T-helper 1 cell treated with Interleukin-12 subunit alpha and Interleukin-12 subunit beta and Interleukin-4 antibody, amounts not matched to agents 30 μg/mL and 1 μg/mL, for 36 hours (primary cell): ENCODE data around the gene PDE6B.
A peak's percentile ranks its signal among the peaks of the same experiment; 100 is the strongest.

Experiments
- H3K27ac Mint-ChIP-seq: one replicate; pipeline ENCODE4 v1.8.0; 2021; ENCODE audit warnings: mild to moderate bottlenecking, mixed read lengths
- H3K27me3 Mint-ChIP-seq: one replicate; pipeline ENCODE4 v1.8.0; 2021; ENCODE audit warnings: low read depth, mixed read lengths
- H3K36me3 Mint-ChIP-seq: one replicate; pipeline ENCODE4 v1.8.0; 2021; ENCODE audit warnings: low read depth, mixed read lengths
- H3K4me1 Mint-ChIP-seq: one replicate; pipeline ENCODE4 v1.8.0; 2021; ENCODE audit warnings: low read depth, mixed read lengths
- H3K4me3 Mint-ChIP-seq: one replicate; pipeline ENCODE4 v1.8.0; 2021; ENCODE audit warnings: mild to moderate bottlenecking, moderate library complexity, mixed read lengths
- H3K9me3 Mint-ChIP-seq: one replicate; pipeline ENCODE4 v1.8.0; 2021; ENCODE audit warnings: mixed read lengths

PDE6B gene

GRCh38 chr4:624705-625590, at the start of gene PDE6B:
TSS of gene PDE6B (plus strand) at chr4:625573. CDS start at chr4:625627, 54 bp downstream.
- H3K36me3 Mint-ChIP-seq = no peaks in the 10 kb centered on the region
- no peak within 1 kb of the TSS for H3K27ac Mint-ChIP-seq
- H3K9me3 Mint-ChIP-seq = peaks cover 3% of the 10 kb centered on the region
- no peak within 1 kb of the TSS for H3K4me3 Mint-ChIP-seq
- no peaks in the 10 kb centered on the region for H3K4me1 Mint-ChIP-seq
- no peaks in the 10 kb centered on the region for H3K27me3 Mint-ChIP-seq

DNA sequence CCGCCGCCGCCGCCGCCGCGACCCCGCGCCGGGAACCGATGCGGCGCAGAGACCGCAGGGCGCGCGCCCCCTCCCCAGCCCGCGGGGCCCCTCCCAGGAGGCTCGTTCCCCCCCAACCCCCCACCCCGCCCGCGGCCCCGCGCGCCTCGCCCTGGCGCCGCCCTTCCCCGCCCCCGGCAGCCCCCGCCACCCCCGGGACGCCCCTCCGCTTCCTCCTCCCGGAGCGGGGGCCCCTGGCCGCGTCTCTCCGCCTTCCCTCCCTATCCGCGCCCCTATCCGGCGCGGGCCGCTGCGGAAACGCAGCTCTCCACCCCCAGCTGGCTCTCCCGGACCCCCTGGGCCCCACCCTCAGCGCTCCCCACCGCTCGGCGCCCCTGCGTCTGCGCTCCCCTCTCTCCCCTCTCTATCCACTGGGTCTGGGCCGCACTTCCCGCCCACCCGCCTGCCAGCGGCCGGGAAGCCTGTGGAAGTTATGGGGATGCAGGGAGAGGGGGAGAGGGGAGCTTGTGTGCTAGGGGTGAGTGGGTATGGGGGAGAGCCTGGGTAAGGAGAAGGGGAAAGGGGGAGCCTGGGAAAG, 49.0 kb upstream of the PDE6B start, which contains the start of gene TMEM271:
Gene TMEM271, minus strand, starts transcription at position 51 of the 577 bp plus-strand sequence. CDS start 233 bp downstream, outside the sequence.
- Mint-ChIP-seq H3K9me3 (peaks cover 8% of the 10 kb centered on the region), H3K36me3 (peaks cover 3% of the 10 kb centered on the region), H3K4me3 (no peak within 1 kb of the TSS), H3K27ac (peak within 1 kb of the TSS; percentile 69), H3K27me3 (peaks cover 52% of the 10 kb centered on the region), H3K4me1 (peaks cover 3% of the 10 kb centered on the region)

DNA sequence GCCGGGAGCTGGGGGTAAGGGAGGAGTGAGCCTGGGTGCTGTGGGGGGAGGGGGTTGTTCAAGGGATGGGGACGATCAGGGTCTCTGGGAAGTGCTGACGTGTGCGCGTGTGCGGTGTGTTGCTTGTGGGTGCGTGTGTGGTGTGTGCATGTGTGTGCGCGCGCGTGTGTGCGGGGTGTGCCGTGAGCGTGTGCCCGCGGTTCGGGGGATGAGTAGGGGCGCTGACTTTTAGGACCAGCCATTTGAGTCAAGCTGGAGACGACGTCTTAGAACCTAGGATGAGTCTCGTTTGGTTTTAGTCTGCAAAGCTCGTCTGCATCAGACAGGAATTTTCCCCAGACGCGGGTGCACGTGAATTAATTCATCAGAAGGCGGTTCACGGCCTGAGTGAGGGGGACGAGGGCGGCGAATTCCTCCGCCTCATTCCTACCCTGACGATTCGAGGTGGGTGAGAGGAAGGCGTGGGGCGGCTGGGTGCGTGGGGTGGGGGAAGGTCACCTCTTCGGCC, 48.3 kb upstream of the PDE6B start:
- peaks cover 3% of the 10 kb centered on the region for H3K4me1 Mint-ChIP-seq
- H3K36me3 Mint-ChIP-seq = peaks cover 3% of the 10 kb centered on the region
- peak overlapping the region; percentile 69 for H3K27ac Mint-ChIP-seq
- peaks cover 8% of the 10 kb centered on the region for H3K9me3 Mint-ChIP-seq
- H3K4me3 Mint-ChIP-seq = no peak overlapping the region
- H3K27me3 Mint-ChIP-seq = peaks cover 57% of the 10 kb centered on the region

DNA sequence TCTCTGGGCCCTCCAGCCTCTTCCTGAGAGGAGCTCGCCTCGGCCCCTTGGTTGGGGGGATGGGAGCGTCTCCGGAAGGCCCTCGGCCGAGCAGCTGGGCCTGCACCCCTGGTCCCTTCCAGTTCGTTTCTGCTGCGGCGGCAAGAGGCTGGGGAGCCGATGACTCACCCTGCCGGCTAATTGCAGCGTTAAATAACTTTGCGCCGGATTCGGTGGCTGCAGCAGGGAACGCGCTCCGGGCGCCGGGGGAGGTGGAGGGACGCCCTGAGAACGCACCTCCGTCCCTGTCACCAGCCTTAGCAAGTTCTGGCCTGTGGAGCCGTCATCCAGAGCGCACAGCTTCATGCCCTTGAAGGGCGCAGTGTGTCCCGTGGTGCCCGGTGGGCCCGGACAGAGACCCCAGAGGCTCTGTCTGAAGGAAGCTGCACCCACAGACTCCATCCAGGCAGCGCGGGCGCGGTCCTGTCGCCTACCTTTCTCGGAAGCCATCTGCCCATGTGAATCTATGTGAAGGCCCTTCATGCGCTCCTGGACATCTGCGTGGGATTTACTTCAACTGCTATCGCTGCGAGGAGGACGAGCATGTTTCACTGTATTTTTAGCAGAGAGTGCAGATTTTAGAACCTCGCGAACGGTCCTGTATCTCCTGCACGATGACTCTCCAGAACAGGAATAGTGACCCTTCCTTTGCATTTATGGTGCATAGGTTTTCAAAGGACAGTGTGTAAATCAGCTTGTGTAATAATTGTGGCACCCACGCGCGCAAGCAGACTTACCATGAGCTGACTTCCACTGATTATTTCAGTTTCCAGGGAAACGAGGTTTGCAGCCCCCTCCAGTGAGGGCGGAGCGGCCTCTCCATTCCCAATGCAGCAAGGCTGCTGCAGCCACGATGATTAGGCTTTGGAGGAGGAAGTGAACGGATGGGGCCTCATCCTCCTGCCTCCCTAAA, 47.6 kb upstream of the PDE6B start:
- Mint-ChIP-seq H3K36me3 (peaks cover 3% of the 10 kb centered on the region), H3K9me3 (peaks cover 8% of the 10 kb centered on the region), H3K4me3 (peak overlapping the region; percentile 10), H3K27ac (peak overlapping the region; percentile 41), H3K4me1 (peaks cover 3% of the 10 kb centered on the region), H3K27me3 (peaks cover 57% of the 10 kb centered on the region)

GRCh38 chr4:578451-579443, 46.6 kb upstream of the PDE6B start:
- Mint-ChIP-seq H3K4me1 (peaks cover 3% of the 10 kb centered on the region), H3K27me3 (peaks cover 53% of the 10 kb centered on the region), H3K36me3 (peaks cover 2% of the 10 kb centered on the region), H3K27ac (no peak overlapping the region), H3K9me3 (peaks cover 15% of the 10 kb centered on the region), H3K4me3 (no peak overlapping the region)

DNA sequence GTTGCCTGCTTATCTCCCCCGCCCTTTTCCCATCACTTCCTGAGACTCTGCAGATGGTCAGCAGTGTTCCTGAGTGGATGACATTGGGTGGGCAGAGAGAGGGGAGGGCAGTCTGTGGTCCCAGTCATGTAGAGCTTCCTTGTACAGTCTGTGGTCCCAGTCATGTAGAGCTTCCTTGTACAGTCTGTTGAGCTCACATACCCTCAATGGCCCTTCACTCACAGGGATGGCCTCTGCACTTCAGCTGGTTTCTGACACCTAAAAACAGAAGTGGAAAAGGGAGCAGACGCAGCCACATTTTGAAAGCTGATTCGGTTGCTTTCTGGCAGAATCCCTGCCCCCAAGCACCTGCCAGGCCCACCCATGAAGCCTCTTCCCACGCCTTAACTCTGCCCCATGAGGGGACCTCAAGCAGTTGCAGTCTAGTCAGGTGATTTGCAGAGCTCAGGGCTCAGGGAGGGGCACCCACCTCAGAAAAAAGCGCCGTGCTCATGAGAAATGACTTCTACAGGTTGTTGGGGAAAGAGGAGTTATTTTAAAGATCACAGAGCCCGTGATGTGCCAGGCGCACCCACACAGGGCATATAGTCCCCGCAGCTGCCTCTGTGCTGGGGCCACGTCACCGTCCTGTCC, 45.7 kb upstream of the PDE6B start:
- H3K27ac Mint-ChIP-seq = no peak overlapping the region
- H3K4me1 Mint-ChIP-seq = peaks cover 2% of the 10 kb centered on the region
- no peaks in the 10 kb centered on the region for H3K36me3 Mint-ChIP-seq
- peaks cover 44% of the 10 kb centered on the region for H3K27me3 Mint-ChIP-seq
- peaks cover 22% of the 10 kb centered on the region for H3K9me3 Mint-ChIP-seq
- H3K4me3 Mint-ChIP-seq = no peak overlapping the region

DNA sequence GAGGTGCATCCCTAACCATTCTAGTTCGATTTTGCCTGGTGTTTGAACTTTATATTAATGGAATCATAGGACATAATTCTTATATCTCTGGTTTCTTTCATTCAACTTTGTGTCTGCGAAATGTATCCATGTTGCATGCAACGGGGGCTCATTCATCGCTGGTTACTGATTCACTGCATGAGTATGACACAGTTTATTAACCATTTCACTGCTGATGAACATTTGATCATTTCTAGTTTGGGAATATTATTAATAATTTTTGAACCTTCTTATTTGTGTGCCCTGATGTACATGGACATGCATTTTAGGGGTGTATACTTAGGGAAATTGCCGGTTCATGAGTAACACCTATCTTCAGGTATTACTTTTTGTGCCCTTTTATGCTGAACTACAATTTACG, 44.2 kb upstream of the PDE6B start:
- Mint-ChIP-seq H3K9me3 (peaks cover 31% of the 10 kb centered on the region), H3K27ac (peak overlapping the region; percentile 26), H3K36me3 (no peaks in the 10 kb centered on the region), H3K4me3 (no peak overlapping the region), H3K4me1 (peaks cover 2% of the 10 kb centered on the region), H3K27me3 (peaks cover 44% of the 10 kb centered on the region)

DNA sequence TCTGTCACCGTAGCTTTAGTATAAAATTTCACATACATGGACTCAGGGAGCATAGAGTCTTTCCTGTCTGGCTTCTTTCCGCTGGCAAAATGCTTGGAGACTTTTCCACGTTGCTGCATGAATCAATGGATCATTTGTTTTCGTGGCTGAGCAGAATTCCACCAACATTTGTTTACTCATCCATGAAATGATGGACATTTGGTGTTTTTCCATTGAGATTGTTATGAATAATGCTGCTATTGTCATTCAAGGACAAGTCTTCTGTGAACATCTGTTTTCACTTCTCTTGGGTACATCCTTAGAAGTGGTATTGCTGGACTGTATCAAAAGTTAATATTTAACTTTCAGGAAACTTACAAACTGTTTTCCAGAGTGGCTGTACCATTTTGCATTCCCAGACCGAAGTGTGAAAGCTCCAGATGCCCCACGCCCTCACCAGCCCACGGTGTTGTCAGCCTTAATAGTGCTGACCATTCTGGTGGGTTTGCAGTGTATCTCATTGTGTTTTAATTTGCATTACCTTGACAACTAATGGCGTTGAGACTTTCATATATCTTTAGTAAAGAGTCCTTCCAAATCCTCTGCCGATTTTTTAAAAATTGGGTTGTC, 43.5 kb upstream of the PDE6B start:
- no peak overlapping the region for H3K27ac Mint-ChIP-seq
- no peaks in the 10 kb centered on the region for H3K36me3 Mint-ChIP-seq
- peaks cover 35% of the 10 kb centered on the region for H3K9me3 Mint-ChIP-seq
- H3K4me3 Mint-ChIP-seq = no peak overlapping the region
- peaks cover 2% of the 10 kb centered on the region for H3K4me1 Mint-ChIP-seq
- peaks cover 43% of the 10 kb centered on the region for H3K27me3 Mint-ChIP-seq

DNA sequence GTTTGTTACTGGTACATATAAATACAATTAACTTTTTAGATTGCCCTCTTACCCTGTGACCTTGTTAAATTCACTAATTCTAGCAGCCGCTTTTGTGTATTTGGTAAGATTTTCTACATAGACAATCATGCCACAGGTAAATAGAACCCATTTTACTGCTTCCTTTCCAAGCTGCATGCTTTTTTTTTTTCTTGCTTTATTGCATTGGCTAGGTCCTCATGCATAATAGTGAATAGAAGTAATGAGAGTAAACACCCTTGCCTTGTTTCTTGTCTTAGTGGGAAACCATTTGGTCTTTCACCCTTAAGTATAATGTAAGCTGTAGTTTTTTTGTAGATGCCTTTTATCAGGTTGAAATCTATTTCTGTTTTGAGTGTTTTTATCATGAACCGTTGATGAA, 41.6 kb upstream of the PDE6B start:
- no peaks in the 10 kb centered on the region for H3K36me3 Mint-ChIP-seq
- no peak overlapping the region for H3K4me3 Mint-ChIP-seq
- H3K4me1 Mint-ChIP-seq = no peaks in the 10 kb centered on the region
- H3K9me3 Mint-ChIP-seq = peaks cover 44% of the 10 kb centered on the region
- peaks cover 25% of the 10 kb centered on the region for H3K27me3 Mint-ChIP-seq
- no peak overlapping the region for H3K27ac Mint-ChIP-seq

- no peak overlapping the region for H3K4me3 Mint-ChIP-seq
- H3K27me3 Mint-ChIP-seq = no peaks in the 10 kb centered on the region
- H3K27ac Mint-ChIP-seq = no peak overlapping the region
- H3K9me3 Mint-ChIP-seq = peaks cover 48% of the 10 kb centered on the region
- no peaks in the 10 kb centered on the region for H3K36me3 Mint-ChIP-seq
- H3K4me1 Mint-ChIP-seq = no peaks in the 10 kb centered on the region
Observed at GRCh38 chr4:587671-588350, 37.6 kb upstream of the PDE6B start.

- Mint-ChIP-seq H3K27ac (no peak overlapping the region), H3K27me3 (no peaks in the 10 kb centered on the region), H3K9me3 (peaks cover 46% of the 10 kb centered on the region), H3K36me3 (no peaks in the 10 kb centered on the region), H3K4me3 (no peak overlapping the region), H3K4me1 (no peaks in the 10 kb centered on the region)
Observed at GRCh38 chr4:588351-588849, 37.0 kb upstream of the PDE6B start.
